MCF 10A (cell line): ENCODE results near the gene PUM2. TPM values are rescaled to one million over a fixed set of nuclear protein-coding genes. Genes with fewer than 3 reads are reported as not detected.

Source experiments
- BruUV-seq: library from RNA; stranded (reverse); fragments of 400-500 nt; replicated peaks from 2 replicates; lab custom pipeline; 2021; lab: Mats Ljungman, UMichigan
- CTCF ChIA-PET: fragments of 300-600 bp; sonication (Branson Sonifier 250); formaldehyde crosslinking; extraction: SDS; loops from one replicate; lab custom pipeline; 2021; ENCODE audit warnings: antibody characterized with exemption, inconsistent platforms; lab: Yijun Ruan, JAX
- POLR2A ChIA-PET: fragments of 300-600, 350-650 bp; sonication (Branson Sonifier 250); formaldehyde crosslinking; extraction: SDS; loops from one replicate; lab custom pipeline; 2020; ENCODE audit warnings: antibody characterized with exemption, inconsistent platforms; lab: Yijun Ruan, JAX
- DNase-seq: peaks from one replicate; pipeline ENCODE4 v3.0.0-alpha.2; 2018; ENCODE audit not compliant: unreplicated experiment
- H3K27ac Mint-ChIP-seq: one replicate; pipeline ENCODE4 v1.8.0; 2022; ENCODE audit warnings: mild to moderate bottlenecking, low read depth, mixed read lengths; ENCODE audit not compliant: unreplicated experiment
- H3K27me3 Mint-ChIP-seq: one replicate; pipeline ENCODE4 v1.8.0; 2022; ENCODE audit warnings: mixed read lengths; ENCODE audit not compliant: insufficient read depth, unreplicated experiment
- H3K36me3 Mint-ChIP-seq: one replicate; pipeline ENCODE4 v1.8.0; 2022; ENCODE audit warnings: mild to moderate bottlenecking, moderate library complexity, mixed read lengths; ENCODE audit not compliant: insufficient read depth, unreplicated experiment
- H3K4me1 Mint-ChIP-seq: one replicate; pipeline ENCODE4 v1.8.0; 2022; ENCODE audit warnings: mixed read lengths; ENCODE audit not compliant: insufficient read depth, unreplicated experiment
- H3K4me3 Mint-ChIP-seq: one replicate; pipeline ENCODE4 v1.8.0; 2022; ENCODE audit warnings: mild to moderate bottlenecking, moderate library complexity, mixed read lengths; ENCODE audit not compliant: unreplicated experiment
- H3K9me3 Mint-ChIP-seq: one replicate; pipeline ENCODE4 v1.8.0; 2022; ENCODE audit warnings: mixed read lengths; ENCODE audit not compliant: unreplicated experiment
- CTCF ChIP-seq: fragments of 200-600 bp; IDR thresholded peaks from one replicate; pipeline ENCODE4 v1.8.0; 2022; ENCODE audit warnings: antibody characterized with exemption, mild to moderate bottlenecking; ENCODE audit not compliant: unreplicated experiment
- intact Hi-C: fragments of 100-400 bp; cut with micrococcal nuclease; formaldehyde crosslinking; loops from 2 replicates; pipeline ENCODE4 v1.14.1; 2022
- total RNA-seq: library from RNA; stranded (reverse); gene quantifications from 2 replicates; pipeline ENCODE4 v1.2.3, GENCODE V29; 2022

The PUM2 gene
- total RNA-seq, 1 experiment from 2014 or later = 86.7 TPM

- ChIA-PET CTCF (interaction anchor here (0.5 to 5.8 kb wide), 11 partner anchors 9 to 197 kb away, joined by 3 to 32 read pairs (median 4); partner anchors contain the start of gene SDC1), POLR2A (interaction anchor here (0.6 to 13.0 kb wide), 19 partner anchors 11 to 266 kb away, joined by 3 to 222 read pairs (median 5); partner anchors contain the start of genes LAPTM4A, SDC1 and WDR35)
- intact Hi-C loops = loop anchor here (1.0 kb wide), 1 partner anchor 31 kb away; no protein-coding TSS in a partner anchor
- H3K27ac Mint-ChIP-seq = peak overlapping the region; percentile 88
- no peak for TF ChIP-seq CTCF
- peaks cover 73% of the 10 kb centered on the region for H3K4me1 Mint-ChIP-seq
- no peaks in the 10 kb centered on the region for H3K27me3 Mint-ChIP-seq
- peak overlapping the region; percentile 59 for H3K4me3 Mint-ChIP-seq
- BruUV-seq = TSS peak; percentile 57
- DNase-seq = peak; percentile 83
- H3K36me3 Mint-ChIP-seq = peaks cover 21% of the 10 kb centered on the region
- no peaks in the 10 kb centered on the region for H3K9me3 Mint-ChIP-seq
These were observed 137.7 kb downstream of the PUM2 start for GRCh38 chr2:20212871-20213503.

- no peaks in the 10 kb centered on the region for H3K27me3 Mint-ChIP-seq
- no peaks in the 10 kb centered on the region for H3K9me3 Mint-ChIP-seq
- ChIA-PET CTCF (interaction anchor here (0.5 to 5.8 kb wide), 9 partner anchors 11 to 197 kb away, joined by 3 to 32 read pairs (median 7); partner anchors contain the start of gene SDC1), POLR2A (interaction anchor here (0.6 to 13.0 kb wide), 18 partner anchors 10 to 223 kb away, joined by 3 to 222 read pairs (median 4); partner anchors contain the start of genes LAPTM4A, SDC1 and WDR35)
- no TSS peak for BruUV-seq
- peaks cover 26% of the 10 kb centered on the region for H3K36me3 Mint-ChIP-seq
- intact Hi-C loops = loop anchor here (1.0 kb wide), 1 partner anchor 30 kb away; no protein-coding TSS in a partner anchor
- H3K4me1 Mint-ChIP-seq = peaks cover 73% of the 10 kb centered on the region
- no peak for TF ChIP-seq CTCF
- DNase-seq = peak; percentile 90
- H3K27ac Mint-ChIP-seq = peak overlapping the region; percentile 88
- H3K4me3 Mint-ChIP-seq = peak overlapping the region; percentile 59
These were observed 138.2 kb downstream of the PUM2 start for GRCh38 chr2:20212459-20212870.

GRCh38 chr2:20211860-20212458 is 138.7 kb downstream of the PUM2 start:
- no peak for DNase-seq
- Mint-ChIP-seq H3K4me1 (peaks cover 71% of the 10 kb centered on the region), H3K27me3 (no peaks in the 10 kb centered on the region), H3K27ac (peak overlapping the region; percentile 88), H3K9me3 (no peaks in the 10 kb centered on the region), H3K4me3 (peak overlapping the region; percentile 59), H3K36me3 (peaks cover 29% of the 10 kb centered on the region)
- TF ChIP-seq CTCF = no peak
- BruUV-seq = no TSS peak
- ChIA-PET CTCF (interaction anchor here (1.0 to 5.8 kb wide), 11 partner anchors 11 to 197 kb away, joined by 3 to 32 read pairs (median 9); partner anchors contain the start of gene SDC1), POLR2A (interaction anchor here (0.6 to 13.0 kb wide), 11 partner anchors 10 to 161 kb away, joined by 3 to 222 read pairs (median 7); partner anchors contain the start of genes LAPTM4A and SDC1)
- intact Hi-C loops = loop anchor here (1.0 kb wide), 1 partner anchor 30 kb away; no protein-coding TSS in a partner anchor
